Fibroblast of lung (primary cell): ENCODE measurements around the gene IFIT5. TPM values are rescaled to one million over a fixed set of nuclear protein-coding genes. Genes with fewer than 3 reads are reported as not detected.

Experiments
- DNase-seq, 2 donors: peaks; one replicate each; pipeline versions ENCODE4 v3.0.0 to v3.0.0-alpha.2; 2010; ENCODE audit warnings: low read depth in 2 of 2
- H2AFZ ChIP-seq: 2 replicates; pipeline ENCODE4 v1.5.1; 2012; ENCODE audit warnings: low read length, control low read depth, inconsistent platforms
- H3K27ac ChIP-seq: 2 replicates; pipeline ENCODE4 v1.5.1; 2011; ENCODE audit warnings: low read length, control low read depth; ENCODE audit not compliant: insufficient read depth
- H3K27me3 ChIP-seq: 2 replicates; pipeline ENCODE4 v1.5.1; 2011; ENCODE audit warnings: mild to moderate bottlenecking, low read length; ENCODE audit not compliant: control insufficient read depth, insufficient read depth
- H3K36me3 ChIP-seq: 2 replicates; pipeline ENCODE4 v1.5.1; 2011; ENCODE audit warnings: low read length; ENCODE audit not compliant: control insufficient read depth, insufficient read depth
- H3K4me1 ChIP-seq: 2 replicates; pipeline ENCODE4 v1.5.1; 2011; ENCODE audit warnings: low read length; ENCODE audit not compliant: control insufficient read depth, insufficient read depth; ENCODE audit errors: extremely low read depth
- H3K4me2 ChIP-seq: 2 replicates; pipeline ENCODE4 v1.5.1; 2011; ENCODE audit warnings: low read length, control low read depth; ENCODE audit not compliant: insufficient read depth; ENCODE audit errors: extremely low read depth
- H3K4me3 ChIP-seq, 4 experiments: fragments of 200-600 bp in 1 of 4; sonication (generic) in 1 of 4; replicated peaks in 1 of 4; 2 replicates each; pipeline ENCODE4 v1.5.1; 2011 to 2016; ENCODE audit warnings: low read length in 4 of 4, low read depth in 3 of 4, mild to moderate bottlenecking in 3 of 4, control low read depth in 2 of 4, inconsistent platforms in 1 of 4, mixed read lengths in 1 of 4; ENCODE audit not compliant: insufficient read depth in 1 of 4; ENCODE audit errors: control extremely low read depth in 1 of 4
- H3K79me2 ChIP-seq: 2 replicates; pipeline ENCODE4 v1.5.1; 2012; ENCODE audit warnings: mild to moderate bottlenecking, low read length, inconsistent platforms; ENCODE audit not compliant: control insufficient read depth, insufficient read depth
- H3K9ac ChIP-seq: 2 replicates; pipeline ENCODE4 v1.5.1; 2011; ENCODE audit warnings: mild to moderate bottlenecking, low read length, control low read depth; ENCODE audit not compliant: insufficient read depth
- H3K9me3 ChIP-seq: 2 replicates; pipeline ENCODE4 v1.5.1; 2012; ENCODE audit warnings: low read depth, low read length; ENCODE audit not compliant: control insufficient read depth, insufficient read depth
- H4K20me1 ChIP-seq: 2 replicates; pipeline ENCODE4 v1.5.1; 2011; ENCODE audit warnings: low read length; ENCODE audit not compliant: control insufficient read depth, insufficient read depth; ENCODE audit errors: extremely low read depth
- CTCF ChIP-seq, 2 donors: IDR thresholded peaks in 1 of 2; conservative IDR thresholded peaks in 1 of 2; 1 replicate in 1 of 2; 2 replicates in 1 of 2; pipeline ENCODE4 v1.5.1; 2011 to 2012; ENCODE audit warnings: low read length in 2 of 2, control low read depth in 1 of 2, inconsistent platforms in 1 of 2, low read depth in 1 of 2, mild to moderate bottlenecking in 1 of 2
- EZH2 ChIP-seq: IDR thresholded peaks from 2 replicates; pipeline ENCODE4 v1.5.1; 2012; ENCODE audit warnings: low read length, control low read depth, mild to moderate bottlenecking; ENCODE audit errors: missing control alignments
- polyA plus RNA-seq, 2 donors: library from polyadenylated mRNA; depleted of rRNA in 1 of 2; stranded (reverse) in 1 of 2; unstranded in 1 of 2; fragments of >200 nt; gene quantifications; 2 replicates each; pipeline ENCODE4 v1.2.1, GENCODE V29; 2011 to 2012; ENCODE audit warnings: missing spikeins in 1 of 2
- total RNA-seq: library from RNA; depleted of rRNA; stranded (reverse); fragments of >200 nt; gene quantifications from 2 replicates; pipeline ENCODE4 v1.2.1, GENCODE V29; 2014

IFIT5 gene
- total and polyA plus RNA-seq, 2 donors (not counting 1 experiment from before 2014, with no cell fraction given), result 23.5 to 32.7 TPM

DNA sequence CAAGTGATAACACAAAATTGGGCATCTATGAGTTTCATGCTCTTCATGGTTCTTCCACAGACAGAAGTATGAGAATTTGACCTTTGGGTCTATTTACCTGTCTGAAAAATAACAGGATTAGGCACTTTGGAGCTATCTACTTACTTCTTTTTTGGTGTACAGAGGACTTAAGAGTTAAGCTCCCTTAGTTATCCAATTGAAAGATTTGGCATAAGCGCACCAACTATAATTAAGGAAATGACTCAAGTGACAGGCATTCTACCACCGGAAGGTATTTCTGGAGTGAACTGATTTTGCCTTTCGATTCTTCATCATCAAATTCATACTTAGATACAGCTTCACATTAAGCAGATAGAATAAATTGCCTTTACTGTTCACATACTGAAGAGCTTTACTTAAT, 43.9 kb downstream of the IFIT5 start:
- DNase-seq, result peak; percentile 58 to 90
- Histone ChIP-seq H3K27me3 (no peaks in the 10 kb centered on the region), H3K4me1 (peaks cover 8% of the 10 kb centered on the region), H3K4me3 (peak overlapping the region in 1 of 4 experiments; percentile 11), H3K27ac (peak overlapping the region; percentile 54), H3K4me2 (peak overlapping the region; percentile 72), H2AFZ (no peak overlapping the region), H3K36me3 (no peaks in the 10 kb centered on the region), H3K9me3 (no peaks in the 10 kb centered on the region), H3K9ac (no peak overlapping the region), H4K20me1 (no peaks in the 10 kb centered on the region), H3K79me2 (no peaks in the 10 kb centered on the region)
- TF ChIP-seq EZH2 (no peak), CTCF (conservative IDR thresholded peaks at IDR 0.05 in 1 of 2, IDR thresholded peaks at IDR 0.05 in 1 of 2; ENCODE audit: low read depth in 1 of 2, low read length in 2 of 2) (no peak)

GRCh38 chr10:89458784-89459183, 44.4 kb downstream of the IFIT5 start:
- H3K4me1 ChIP-seq, result peaks cover 8% of the 10 kb centered on the region
- no peaks in the 10 kb centered on the region for H3K36me3 ChIP-seq
- H3K4me2 ChIP-seq, result peak overlapping the region; percentile 72
- no peaks in the 10 kb centered on the region for H4K20me1 ChIP-seq
- H3K79me2 ChIP-seq, result no peaks in the 10 kb centered on the region
- no peak overlapping the region for H2AFZ ChIP-seq
- H3K9me3 ChIP-seq, result no peaks in the 10 kb centered on the region
- no peak overlapping the region for H3K9ac ChIP-seq
- TF ChIP-seq CTCF (conservative IDR thresholded peaks at IDR 0.05 in 1 of 2, IDR thresholded peaks at IDR 0.05 in 1 of 2; ENCODE audit: low read depth in 1 of 2, low read length in 2 of 2), result no peak
- TF ChIP-seq EZH2, result no peak
- DNase-seq, result peak in 1 of 2 donors; percentile 51
- no peaks in the 10 kb centered on the region for H3K27me3 ChIP-seq
- peak overlapping the region; percentile 54 for H3K27ac ChIP-seq
- H3K4me3 ChIP-seq, result no peak overlapping the region

- TF ChIP-seq EZH2 (no peak), CTCF (conservative IDR thresholded peaks at IDR 0.05 in 1 of 2, IDR thresholded peaks at IDR 0.05 in 1 of 2; ENCODE audit: low read depth in 1 of 2, low read length in 2 of 2) (no peak)
- Histone ChIP-seq H2AFZ (no peak overlapping the region), H4K20me1 (no peaks in the 10 kb centered on the region), H3K9me3 (no peaks in the 10 kb centered on the region), H3K27ac (no peak overlapping the region), H3K79me2 (no peaks in the 10 kb centered on the region), H3K36me3 (no peaks in the 10 kb centered on the region), H3K4me3 (no peak overlapping the region), H3K4me2 (no peak overlapping the region), H3K9ac (no peak overlapping the region), H3K4me1 (peaks cover 1% of the 10 kb centered on the region), H3K27me3 (no peaks in the 10 kb centered on the region)
- no peak for DNase-seq
These were observed 49.6 kb downstream of the IFIT5 start for GRCh38 chr10:89463846-89464537.
